Liver (tissue), 9 donors: ENCODE data around the gene METRN. TPM values are rescaled to one million over a fixed set of nuclear protein-coding genes. Genes with fewer than 3 reads are reported as not detected.

Source experiments
- DNase-seq: peaks from one replicate; pipeline ENCODE4 v3.0.0-alpha.2; 2017; ENCODE audit warnings: low spot score
- H3K27ac ChIP-seq, 2 donors: one replicate each; pipeline ENCODE4 v1.7.0; 2013; ENCODE audit warnings: inconsistent platforms in 2 of 2, low read length in 2 of 2, control low read depth in 1 of 2, low read depth in 1 of 2, mild to moderate bottlenecking in 1 of 2
- H3K27me3 ChIP-seq, 4 donors: one replicate each; pipeline versions ENCODE4 v1.6.1 to v1.7.0; 2013; ENCODE audit warnings: low read length in 3 of 4, inconsistent platforms in 1 of 4, mild to moderate bottlenecking in 1 of 4, moderate library complexity in 1 of 4; ENCODE audit not compliant: control insufficient read depth in 4 of 4, insufficient read depth in 4 of 4
- H3K36me3 ChIP-seq, 4 donors: one replicate each; pipeline versions ENCODE4 v1.6.1 to v1.7.0; 2013; ENCODE audit warnings: low read length in 3 of 4, mild to moderate bottlenecking in 3 of 4, low read depth in 1 of 4, moderate library complexity in 1 of 4; ENCODE audit not compliant: control insufficient read depth in 4 of 4, insufficient read depth in 3 of 4
- H3K4me1 ChIP-seq, 4 donors: one replicate each; pipeline versions ENCODE4 v1.6.1 to v1.7.0; 2013; ENCODE audit warnings: low read length in 3 of 4, mild to moderate bottlenecking in 3 of 4, moderate library complexity in 1 of 4; ENCODE audit not compliant: control insufficient read depth in 4 of 4, insufficient read depth in 4 of 4
- H3K4me3 ChIP-seq, 3 donors: one replicate each; pipeline versions ENCODE4 v1.6.1 to v1.7.0; 2013; ENCODE audit warnings: low read length in 3 of 3, control low read depth in 1 of 3, low read depth in 1 of 3, mild to moderate bottlenecking in 1 of 3
- H3K9ac ChIP-seq, 2 donors: one replicate each; pipeline ENCODE4 v1.7.0; 2013; ENCODE audit warnings: low read length in 2 of 2, mild to moderate bottlenecking in 2 of 2, moderate library complexity in 2 of 2, control low read depth in 1 of 2, low read depth in 1 of 2
- H3K9me3 ChIP-seq, 4 donors: one replicate each; pipeline versions ENCODE4 v1.6.1 to v1.7.0; 2013; ENCODE audit warnings: low read length in 3 of 4; ENCODE audit not compliant: control insufficient read depth in 4 of 4
- CTCF ChIP-seq: fragments of 150-350 bp; IDR thresholded peaks from 2 replicates; pipeline ENCODE4 v1.5.1; 2017; ENCODE audit warnings: improper control_type of control experiment, low read depth, low read length; ENCODE audit not compliant: missing input control
- FOXA1 ChIP-seq: IDR thresholded peaks from 2 replicates; pipeline ENCODE4 v1.6.1; 2016; ENCODE audit warnings: antibody characterized with exemption
- FOXA2 ChIP-seq: IDR thresholded peaks from 2 replicates; pipeline ENCODE4 v1.6.1; 2016; ENCODE audit warnings: antibody characterized with exemption
- GABPA ChIP-seq, 2 donors: IDR thresholded peaks in 1 of 2; conservative IDR thresholded peaks in 1 of 2; 2 replicates each; pipeline ENCODE4 v1.6.1; 2016; ENCODE audit warnings: antibody characterized with exemption in 2 of 2, mild to moderate bottlenecking in 1 of 2, moderate library complexity in 1 of 2
- HNF4G ChIP-seq: IDR thresholded peaks from 2 replicates; pipeline ENCODE4 v1.6.1; 2016; ENCODE audit warnings: antibody characterized with exemption
- NR2F2 ChIP-seq: IDR thresholded peaks from 2 replicates; pipeline ENCODE4 v1.6.1; 2016; ENCODE audit warnings: antibody characterized with exemption
- RAD21 ChIP-seq, 2 donors: IDR thresholded peaks; 2 replicates each; pipeline ENCODE4 v1.6.1; 2016; ENCODE audit warnings: antibody characterized with exemption in 2 of 2, mild to moderate bottlenecking in 2 of 2
- REST ChIP-seq: IDR thresholded peaks from 2 replicates; pipeline ENCODE4 v1.6.1; 2016; ENCODE audit warnings: antibody characterized with exemption, mild to moderate bottlenecking
- SP1 ChIP-seq: IDR thresholded peaks from 2 replicates; pipeline ENCODE4 v1.6.1; 2018; ENCODE audit warnings: antibody characterized with exemption, mild to moderate bottlenecking
- ZBTB33 ChIP-seq: IDR thresholded peaks from 2 replicates; pipeline ENCODE4 v1.6.1; 2016; ENCODE audit warnings: antibody characterized with exemption
- WGBS: extraction: QIAGEN DNeasy Blood & Tissue Kit; methylation state at CpG from one replicate; pipeline ENCODE4 v1.1.7; 2013; 5-methylcytosine and 5-hydroxymethylcytosine counted together
- polyA plus RNA-seq, 2 donors: library from polyadenylated mRNA; stranded (reverse) in 1 of 2; unstranded in 1 of 2; fragments of 200-250 nt in 1 of 2; fragments of >200 nt in 1 of 2; fragmentation: Nextera tagmentation in 1 of 2; extraction: Ambion mirVana in 1 of 2; gene quantifications; one replicate each; pipeline versions ENCODE4 v1.2.1 to v1.2.3, GENCODE V29; 2013 to 2015
- total RNA-seq, 2 donors: library from RNA; depleted of rRNA; stranded (reverse); fragments of >200 nt; gene quantifications; one replicate each; pipeline ENCODE4 v1.2.3, GENCODE V29; 2014
- TF ChIP-seq, protein P1 (sequence below): IDR thresholded peaks from 2 replicates; pipeline ENCODE4 v1.6.1; 2016; ENCODE audit warnings: antibody characterized with exemption
- donor health status: healthy.
- donor health status: healthy.
- donor health status: healthy.
- donor health status: healthy.
- donor health status: healthy.

Gene METRN
- total and polyA plus RNA-seq, 4 donors: 4.6 to 22.9 (median 7.1) TPM

- no peak for TF ChIP-seq CTCF
Observed at GRCh38 chr16:668519-669171, 46.3 kb upstream of the METRN start (continued).

GRCh38 chr16:669666-670065 lies 45.3 kb upstream of the METRN start:
- 95% methylated on average over 13 of the region's 13 CpGs for WGBS
- DNase-seq: no peak

GRCh38 chr16:670485-671352 lies 44.2 kb upstream of the METRN start:
- 95% methylated on average over 52 of the region's 52 CpGs for WGBS
- Histone ChIP-seq H3K27ac (no peak overlapping the region), H3K4me3 (no peak overlapping the region), H3K9me3 (no peaks in the 10 kb centered on the region), H3K27me3 (no peaks in the 10 kb centered on the region), H3K9ac (no peak overlapping the region), H3K4me1 (peaks cover 13 to 30% (median 19%) of the 10 kb centered on the region in 4 donors), H3K36me3 (peaks cover 5 to 37% (median 19%) of the 10 kb centered on the region in 4 donors)
- no peak for DNase-seq
- no peak for TF ChIP-seq REST
- TF ChIP-seq, protein P1, sequence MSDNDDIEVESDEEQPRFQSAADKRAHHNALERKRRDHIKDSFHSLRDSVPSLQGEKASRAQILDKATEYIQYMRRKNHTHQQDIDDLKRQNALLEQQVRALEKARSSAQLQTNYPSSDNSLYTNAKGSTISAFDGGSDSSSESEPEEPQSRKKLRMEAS: no peak
- TF ChIP-seq CTCF: no peak
- TF ChIP-seq SP1: no peak
- no peak for TF ChIP-seq FOXA2
- no peak for TF ChIP-seq FOXA1
- no peak for TF ChIP-seq NR2F2
- TF ChIP-seq ZBTB33: no peak

More at GRCh38 chr16:669666-670065, 45.3 kb upstream of the METRN start:
- no peak overlapping the region for H3K27ac ChIP-seq
- no peak for TF ChIP-seq SP1
- no peak for TF ChIP-seq CTCF
- no peak for TF ChIP-seq NR2F2
- TF ChIP-seq GABPA (IDR thresholded peaks at IDR 0.05 in 1 of 2, conservative IDR thresholded peaks at IDR 0.05 in 1 of 2): no peak
- TF ChIP-seq RAD21 (IDR thresholded peaks at IDR 0.05): no peak
- TF ChIP-seq HNF4G: no peak
- TF ChIP-seq, protein P1: no peak
- no peak for TF ChIP-seq FOXA1
- no peaks in the 10 kb centered on the region for H3K27me3 ChIP-seq
- no peaks in the 10 kb centered on the region for H3K9me3 ChIP-seq
- no peak overlapping the region for H3K4me3 ChIP-seq
- peaks cover 5 to 37% (median 19%) of the 10 kb centered on the region in 4 donors for H3K36me3 ChIP-seq
- H3K9ac ChIP-seq: no peak overlapping the region
- H3K4me1 ChIP-seq: peaks cover 7 to 19% (median 15%) of the 10 kb centered on the region in 4 donors
